HG03025 (cell line): Measurements from ENCODE around the gene PRELID2.
"Not testable (repeated sequence)": the region's sequence is repeated elsewhere in the genome, so short reads cannot be mapped to it uniquely, and the experiment has no call there.

Experiments
- ATAC-seq: cut with Tn5 transposase; IDR thresholded peaks from one replicate; pipeline ENCODE4 v1.9.1; 2021; ENCODE audit warnings: mild to moderate bottlenecking, moderate library complexity; ENCODE audit not compliant: unreplicated experiment, low FRiP score

The PRELID2 gene

GRCh38 chr5:145834917-145835847 is at the start of gene PRELID2:
PRELID2 (minus strand) TSS chr5:145835342; CDS start chr5:145835251, 91 bp downstream.
- peak; percentile 74 for ATAC-seq

- ATAC-seq, result no peak
Observed at GRCh38 chr5:145874765-145875164, 39.6 kb upstream of the PRELID2 start.

GRCh38 chr5:145872914-145873313 is 37.8 kb upstream of the PRELID2 start, which contains the start of gene GRXCR2:
GRXCR2 (minus strand) TSS chr5:145873014; CDS start chr5:145872968, 46 bp downstream.
- ATAC-seq, result no peak

- ATAC-seq, result no peak
Observed at GRCh38 chr5:145872486-145872885, 37.3 kb upstream of the PRELID2 start.

GRCh38 chr5:145869753-145870152 is 34.6 kb upstream of the PRELID2 start:
- ATAC-seq, result no peak

- no peak for ATAC-seq
Observed at GRCh38 chr5:145867806-145868205, 32.7 kb upstream of the PRELID2 start.

GRCh38 chr5:145864432-145864831 is 29.3 kb upstream of the PRELID2 start:
- ATAC-seq, result not testable (repeated sequence)

- no peak for ATAC-seq
Observed at GRCh38 chr5:145863003-145863402, 27.9 kb upstream of the PRELID2 start.

GRCh38 chr5:145859897-145860296 is 24.8 kb upstream of the PRELID2 start:
- ATAC-seq, result no peak

GRCh38 chr5:145859453-145859852 is 24.3 kb upstream of the PRELID2 start:
- no peak for ATAC-seq

GRCh38 chr5:145858959-145859358 is 23.8 kb upstream of the PRELID2 start:
- ATAC-seq, result no peak

- ATAC-seq, result no peak
Observed at GRCh38 chr5:145856285-145856818, 21.2 kb upstream of the PRELID2 start.

GRCh38 chr5:145855763-145856267 is 20.7 kb upstream of the PRELID2 start:
- ATAC-seq, result no peak

- no peak for ATAC-seq
Observed at GRCh38 chr5:145854651-145855258, 19.6 kb upstream of the PRELID2 start.

GRCh38 chr5:145853781-145854376 is 18.7 kb upstream of the PRELID2 start:
- ATAC-seq, result no peak

GRCh38 chr5:145852990-145853389 is 17.8 kb upstream of the PRELID2 start:
- no peak for ATAC-seq

- no peak for ATAC-seq
Observed at GRCh38 chr5:145848854-145849253, 13.7 kb upstream of the PRELID2 start.

GRCh38 chr5:145847499-145848497 is 12.7 kb upstream of the PRELID2 start:
- ATAC-seq, result no peak

- ATAC-seq, result no peak
Observed at GRCh38 chr5:145846081-145846480, 10.9 kb upstream of the PRELID2 start.

GRCh38 chr5:145841299-145841698 is 6.2 kb upstream of the PRELID2 start:
- no peak for ATAC-seq
